Fibroblast of lung (primary cell): Measurements from ENCODE around the gene GNAZ.

Source experiments
- CTCF ChIP-seq, 2 donors: IDR thresholded peaks in 1 of 2; conservative IDR thresholded peaks in 1 of 2; 1 replicate in 1 of 2; 2 replicates in 1 of 2; pipeline ENCODE4 v1.5.1; 2011 to 2012; ENCODE audit warnings: low read length in 2 of 2, control low read depth in 1 of 2, inconsistent platforms in 1 of 2, low read depth in 1 of 2, mild to moderate bottlenecking in 1 of 2
- EZH2 ChIP-seq: IDR thresholded peaks from 2 replicates; pipeline ENCODE4 v1.5.1; 2012; ENCODE audit warnings: low read length, control low read depth, mild to moderate bottlenecking; ENCODE audit errors: missing control alignments

GRCh38 chr22:23161029-23161428 lies 90.7 kb downstream of the GNAZ start:
- TF ChIP-seq CTCF (conservative IDR thresholded peaks at IDR 0.05 in 1 of 2, IDR thresholded peaks at IDR 0.05 in 1 of 2; ENCODE audit: low read depth in 1 of 2, low read length in 2 of 2) (no peak), EZH2 (no peak)
